DMS153 treated with DMSO at 0.1 percent for 48 hours (cell line): ENCODE measurements around the gene MID1.

Source experiments
- DNase-seq: peaks from one replicate; lab custom pipeline; 2025; ENCODE audit not compliant: unreplicated experiment; lab: John Stamatoyannopoulos, UW

MID1 gene

DNA sequence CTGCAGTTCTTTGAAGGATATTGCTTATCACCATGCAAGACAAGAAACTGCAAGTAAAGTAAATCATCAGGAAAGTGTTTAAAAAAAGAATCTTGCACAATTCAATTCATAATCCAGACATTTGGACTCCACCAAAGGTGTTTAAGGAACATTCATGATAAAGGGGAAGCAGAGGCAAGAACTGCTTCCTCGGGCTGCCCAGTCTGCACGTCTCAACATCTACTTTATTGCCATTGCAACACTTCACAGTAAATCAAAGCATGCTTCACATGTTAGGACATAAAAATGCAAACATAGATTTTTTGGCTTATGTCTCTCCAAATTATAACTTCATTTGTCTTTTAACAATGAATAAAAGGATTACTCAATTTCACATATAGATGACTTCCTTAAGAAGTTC is 42.5 kb downstream of the MID1 start:
- DNase-seq: no peak

DNA sequence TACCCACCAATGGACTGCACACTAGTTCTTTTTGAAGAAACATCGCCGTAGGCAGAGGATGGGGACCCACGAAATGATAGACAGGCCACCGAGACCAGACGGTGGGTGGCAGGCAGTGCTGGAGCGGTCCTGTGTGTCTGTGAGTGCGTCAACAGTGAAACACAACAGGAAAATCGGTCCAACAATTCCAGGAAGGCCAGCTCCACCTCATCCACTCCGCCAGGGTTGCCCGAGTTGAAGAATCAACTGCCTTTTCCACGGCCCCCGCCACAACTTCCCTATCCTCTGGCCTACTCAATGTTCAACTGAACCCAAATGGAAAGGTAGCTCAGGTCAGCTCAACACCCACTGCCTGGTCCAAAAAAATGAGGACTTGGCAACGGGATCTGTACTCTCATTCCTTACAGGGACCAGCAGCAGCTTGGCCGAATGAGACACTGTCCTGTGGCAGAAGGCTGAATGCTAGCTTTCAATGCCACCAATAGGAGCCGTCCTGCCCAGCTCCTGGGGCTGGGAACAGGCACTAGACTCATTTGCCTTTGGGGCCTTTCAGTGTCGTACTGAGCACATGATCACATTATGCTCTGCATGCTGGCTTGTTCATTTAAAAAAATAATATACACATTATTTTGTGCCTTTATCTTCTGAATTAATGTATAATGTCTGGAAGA is 43.5 kb downstream of the MID1 start:
- DNase-seq: no peak

DNA sequence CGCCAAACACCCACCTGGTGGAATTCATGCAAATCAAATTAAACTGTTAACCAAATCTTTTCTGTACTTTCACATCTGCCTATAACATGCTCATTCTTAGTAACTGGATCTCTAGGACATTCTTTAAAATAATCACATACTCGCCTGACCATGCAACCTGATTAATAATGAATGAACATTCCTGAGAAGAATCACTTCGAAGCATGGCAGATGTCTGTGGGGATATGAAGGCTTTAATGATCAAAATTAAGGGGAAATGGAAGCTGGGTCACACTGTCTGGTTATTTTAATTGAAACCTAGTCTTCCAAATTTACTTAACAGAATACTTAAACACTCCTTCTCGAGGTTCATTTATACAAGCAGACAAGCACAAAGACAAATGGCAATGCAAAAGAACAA is 44.2 kb downstream of the MID1 start:
- no peak for DNase-seq

DNA sequence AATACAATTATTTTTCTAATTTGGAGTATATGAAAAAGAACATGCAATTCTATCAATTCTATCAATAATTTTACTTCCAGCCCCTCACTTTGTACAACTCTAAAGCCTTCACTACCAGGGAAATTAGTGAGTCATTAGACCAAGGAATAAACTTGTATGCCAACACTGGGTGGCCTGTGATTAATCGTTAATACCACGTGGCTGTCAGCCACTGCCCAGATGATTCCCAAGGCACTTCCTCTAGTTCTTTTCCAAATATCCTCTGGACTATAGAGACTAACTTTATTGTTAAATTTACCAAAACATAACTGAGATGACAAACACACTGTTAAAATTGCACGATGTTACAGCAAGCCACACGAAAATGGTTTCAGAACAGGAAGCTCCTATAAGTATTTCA is 45.7 kb downstream of the MID1 start:
- no peak for DNase-seq

DNA sequence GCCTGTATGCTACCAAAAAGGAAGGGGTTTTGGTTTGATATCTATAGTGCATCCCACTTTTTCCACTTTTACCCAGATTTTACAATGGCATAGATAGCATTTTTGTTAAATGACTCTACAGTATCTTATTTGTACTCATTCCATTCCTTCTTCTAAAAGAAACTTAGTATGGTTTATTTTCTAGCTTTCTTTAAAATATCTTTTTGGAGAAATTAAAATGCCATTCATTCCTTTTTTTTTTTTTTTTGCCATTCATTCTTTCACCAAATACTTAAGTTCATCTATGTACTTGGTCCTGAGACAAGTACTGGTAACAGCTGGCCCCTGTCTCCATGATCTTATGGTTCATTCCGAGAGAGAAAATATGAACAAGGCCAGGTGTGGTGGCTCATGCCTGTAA is 49.1 kb downstream of the MID1 start:
- no peak for DNase-seq

DNA sequence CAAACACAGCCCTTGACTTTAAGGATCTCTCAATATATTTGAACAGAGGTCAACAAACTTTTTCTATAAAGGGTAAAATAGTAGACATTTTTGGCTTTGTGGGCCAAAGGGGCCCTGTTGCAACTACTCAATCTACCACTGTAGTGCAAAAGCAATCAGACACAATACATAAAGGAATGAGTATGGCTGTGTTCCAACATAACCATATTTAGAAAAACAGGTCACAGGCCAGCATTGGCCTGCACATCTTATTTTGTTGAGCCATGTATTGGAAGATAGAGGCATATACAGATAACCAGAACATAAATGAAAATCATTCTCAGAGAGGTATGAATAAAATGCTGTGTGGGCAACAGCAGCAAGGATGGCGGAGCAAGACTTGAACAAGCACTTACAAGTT is 49.8 kb downstream of the MID1 start:
- DNase-seq: no peak

DNA sequence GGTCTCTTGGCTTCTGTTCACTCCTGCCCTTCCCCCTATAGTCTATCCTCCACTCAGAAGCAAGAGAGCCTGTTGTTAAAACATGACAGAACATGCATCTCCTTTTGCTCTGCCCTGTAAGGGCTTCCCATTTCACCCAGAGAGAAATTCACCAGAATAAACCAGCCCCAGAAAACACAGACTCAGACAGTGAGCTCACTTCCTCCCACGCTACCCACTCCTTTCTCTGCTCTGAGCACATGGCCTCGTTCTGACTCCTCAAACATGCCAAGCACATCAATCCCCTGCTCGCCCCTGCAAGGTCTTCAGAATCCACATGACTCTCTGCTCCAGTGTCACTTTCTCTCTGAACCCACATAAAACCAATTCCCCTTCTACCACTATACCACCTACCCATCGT is 50.4 kb downstream of the MID1 start:
- DNase-seq: no peak

DNA sequence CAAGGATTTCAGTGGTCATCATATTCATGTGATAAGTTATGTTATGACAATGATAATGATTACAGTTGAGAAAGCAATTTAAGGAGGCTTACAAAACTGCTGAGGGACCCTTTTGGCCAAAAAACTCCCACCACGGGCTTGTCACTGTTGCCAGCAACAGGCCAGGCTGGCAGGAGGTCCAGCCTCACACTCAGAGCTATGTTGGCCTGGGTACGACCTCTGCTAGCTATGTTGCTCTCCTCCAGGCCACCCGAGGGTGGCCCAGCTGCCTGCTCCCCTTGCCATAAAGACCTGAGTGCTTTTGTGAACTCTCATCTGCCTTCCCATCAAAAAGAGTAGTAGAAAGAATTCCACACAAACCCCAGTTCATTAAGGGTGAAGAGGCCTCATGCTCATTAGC is 52.0 kb downstream of the MID1 start:
- DNase-seq: no peak

DNA sequence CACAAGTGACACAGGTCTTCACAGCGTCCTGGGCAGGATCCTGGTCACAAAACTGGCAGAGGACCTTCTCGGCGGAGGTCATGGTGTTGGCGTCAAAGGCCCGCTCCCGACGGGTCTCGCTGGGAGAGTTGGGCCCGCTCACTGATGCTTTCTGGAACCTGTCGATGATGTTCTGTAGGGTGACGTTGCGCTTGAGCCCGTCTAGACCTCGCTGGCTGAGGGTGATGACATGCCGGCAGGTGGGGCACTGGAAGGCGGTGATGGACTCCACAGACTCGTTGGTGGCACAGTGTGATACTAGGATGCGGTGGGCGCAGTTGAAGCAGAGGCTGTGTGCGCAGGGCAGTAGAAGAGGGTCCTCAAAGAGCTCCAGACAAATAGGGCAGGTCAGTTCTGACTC is 53.2 kb downstream of the MID1 start:
- no peak for DNase-seq

DNA sequence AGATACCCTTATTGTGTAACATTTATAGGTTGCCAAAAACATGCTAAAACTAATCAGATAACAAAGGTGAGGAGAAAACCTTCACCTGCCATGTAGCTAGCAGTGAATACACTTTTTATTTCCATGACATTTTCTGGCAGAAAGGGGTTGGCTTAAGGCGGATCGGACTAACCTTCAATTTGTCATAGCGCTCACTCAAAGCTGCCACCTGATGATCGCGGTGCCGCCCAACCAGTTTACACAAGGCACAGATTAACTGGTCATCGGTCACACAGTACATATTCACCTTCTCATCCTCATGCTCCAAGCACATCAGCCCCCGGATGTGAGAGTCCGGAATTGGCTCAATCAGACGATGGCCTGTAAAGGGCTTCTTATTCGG is 53.7 kb downstream of the MID1 start:
- DNase-seq: no peak

DNA sequence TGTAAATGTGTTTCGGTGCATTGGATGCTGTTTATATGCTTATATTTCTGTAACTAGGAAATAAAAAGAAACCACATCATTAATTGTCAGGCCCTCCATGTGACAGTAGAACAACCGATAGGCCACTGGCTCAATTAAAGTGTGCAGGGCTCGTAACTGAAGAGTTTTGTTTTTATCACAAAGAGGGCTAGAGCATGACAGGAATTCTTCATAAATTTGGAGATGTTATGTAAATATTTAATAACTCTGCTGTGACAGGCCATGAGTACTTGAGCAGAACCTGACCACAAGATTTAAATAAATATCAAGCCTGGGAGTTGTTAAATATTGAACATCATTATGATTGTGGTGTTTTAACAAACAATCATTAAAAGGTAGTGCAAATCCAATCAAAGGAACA is 55.9 kb downstream of the MID1 start:
- peak; percentile 13 for DNase-seq

DNA sequence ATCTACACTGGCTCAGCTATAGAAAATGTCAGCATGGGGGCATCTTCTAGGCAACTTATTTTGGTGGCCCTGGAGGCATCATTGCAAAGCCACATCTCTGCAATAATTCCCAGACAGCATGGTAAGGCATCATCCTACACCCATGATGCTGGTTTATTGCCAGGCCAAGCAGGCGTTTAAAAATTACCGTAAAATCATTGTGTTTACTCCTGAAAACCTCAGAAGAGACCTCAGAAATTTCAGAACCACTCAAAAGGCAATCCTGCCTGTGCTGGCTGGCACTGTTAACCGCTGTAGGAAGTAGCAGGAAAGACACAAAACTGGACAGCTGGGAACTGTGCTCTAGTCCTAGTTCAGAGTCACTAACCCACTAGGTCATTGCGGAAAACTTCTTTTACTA is 63.2 kb downstream of the MID1 start:
- DNase-seq: no peak

DNA sequence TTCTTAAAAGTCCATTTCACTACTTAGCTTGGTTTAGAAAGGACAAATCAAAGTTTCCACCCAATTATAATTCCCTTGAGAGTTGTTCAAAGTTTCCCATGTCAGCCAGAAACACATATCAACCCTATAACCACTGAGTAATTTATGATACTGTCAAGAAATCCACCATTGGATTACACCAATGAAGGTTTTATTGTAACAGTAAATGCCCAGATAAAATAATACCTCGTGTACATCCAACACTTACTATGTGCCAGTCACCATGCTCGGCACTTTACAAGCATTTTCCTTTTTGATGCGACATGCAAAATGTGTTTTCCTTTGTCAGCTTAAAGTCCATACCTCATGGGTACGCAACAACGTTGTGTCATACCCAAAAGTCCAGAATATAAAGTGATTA is 64.0 kb downstream of the MID1 start:
- no peak for DNase-seq

DNA sequence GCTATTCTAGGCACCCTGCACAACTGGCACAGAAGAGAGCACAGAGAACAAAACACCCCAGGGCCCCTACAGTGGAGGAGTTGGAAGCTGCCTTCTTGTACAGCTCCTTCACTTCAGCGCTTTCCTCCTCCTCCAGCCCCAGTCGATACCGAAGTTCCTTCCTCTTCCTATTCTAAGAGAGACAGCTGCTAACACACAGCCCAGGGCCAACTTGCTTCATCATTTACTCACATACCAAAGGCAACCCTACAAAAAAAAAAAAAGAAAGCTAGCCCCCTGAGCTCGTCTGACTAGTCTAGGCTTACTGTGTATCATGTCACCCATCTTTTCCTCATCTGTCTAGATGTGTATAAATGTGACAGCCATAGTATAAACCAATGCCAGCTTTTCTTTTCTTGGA is 64.5 kb downstream of the MID1 start:
- DNase-seq: no peak

DNA sequence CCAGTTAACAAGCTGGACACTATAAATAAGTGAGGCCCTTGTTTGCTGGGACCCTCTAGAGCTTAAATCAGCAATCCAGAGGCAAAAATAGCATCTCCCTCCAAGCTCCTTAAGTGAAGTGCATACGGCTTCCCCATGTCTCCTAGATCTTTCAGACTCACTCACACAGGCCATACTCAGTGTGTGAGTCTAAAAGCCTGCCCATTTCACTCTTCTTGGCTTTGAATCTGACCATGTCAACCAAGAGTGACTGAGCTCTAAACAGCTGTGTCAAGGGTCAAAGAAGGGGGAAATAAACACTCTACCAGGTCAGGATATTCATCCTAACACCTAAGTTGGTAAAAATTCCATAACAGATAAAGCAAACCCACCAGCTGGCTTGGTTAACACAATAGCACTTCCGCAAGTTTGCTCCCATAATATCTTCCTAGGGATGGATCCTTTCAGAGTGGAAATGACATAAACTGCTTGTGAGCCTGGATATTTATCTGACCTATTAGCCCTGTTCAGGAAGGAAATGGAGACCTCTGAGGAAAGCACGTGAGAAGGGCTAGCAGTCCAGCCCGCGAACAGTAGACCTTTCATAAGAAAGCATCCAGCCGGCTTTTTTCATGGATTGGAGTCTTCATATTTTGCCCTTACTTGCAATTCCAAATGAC is 65.6 kb downstream of the MID1 start:
- no peak for DNase-seq

DNA sequence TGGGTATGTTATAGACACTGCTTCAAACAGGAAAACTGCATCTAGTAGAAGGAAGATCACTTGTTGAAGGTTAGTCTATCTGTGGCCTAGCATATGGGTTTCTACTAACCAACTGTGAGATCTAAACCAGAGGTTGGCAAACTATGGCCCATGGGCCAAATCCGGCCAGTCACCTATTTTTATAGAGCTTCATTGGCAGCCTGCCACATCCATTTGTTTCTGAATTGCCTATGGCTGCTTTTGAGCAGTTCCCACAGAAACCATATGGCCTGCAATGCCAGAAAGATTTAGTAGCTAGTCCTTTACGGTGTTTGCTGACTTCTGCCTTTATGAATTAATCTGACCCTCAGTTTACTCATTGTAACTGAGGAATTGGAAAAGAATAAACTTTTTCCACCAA is 71.1 kb downstream of the MID1 start:
- DNase-seq: peak; percentile 6

DNA sequence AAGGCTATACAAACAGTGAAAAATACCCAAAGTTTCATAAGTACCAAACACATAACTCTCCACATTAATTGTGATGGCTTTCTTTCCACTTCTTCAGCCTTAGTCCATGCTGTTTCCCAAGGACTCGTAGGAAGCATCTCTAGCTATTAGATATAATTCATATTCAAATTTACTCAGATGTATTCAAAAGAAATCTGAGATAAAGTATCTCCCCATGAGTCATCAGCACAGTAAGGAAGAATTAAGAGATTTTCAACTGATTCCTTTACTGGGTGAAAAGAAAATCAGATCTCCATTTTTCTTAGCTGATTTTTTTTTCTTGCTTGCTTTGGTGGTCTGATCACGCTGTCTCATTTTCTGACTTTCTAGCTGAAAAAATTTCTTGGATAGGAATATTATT is 71.7 kb downstream of the MID1 start:
- no peak for DNase-seq

DNA sequence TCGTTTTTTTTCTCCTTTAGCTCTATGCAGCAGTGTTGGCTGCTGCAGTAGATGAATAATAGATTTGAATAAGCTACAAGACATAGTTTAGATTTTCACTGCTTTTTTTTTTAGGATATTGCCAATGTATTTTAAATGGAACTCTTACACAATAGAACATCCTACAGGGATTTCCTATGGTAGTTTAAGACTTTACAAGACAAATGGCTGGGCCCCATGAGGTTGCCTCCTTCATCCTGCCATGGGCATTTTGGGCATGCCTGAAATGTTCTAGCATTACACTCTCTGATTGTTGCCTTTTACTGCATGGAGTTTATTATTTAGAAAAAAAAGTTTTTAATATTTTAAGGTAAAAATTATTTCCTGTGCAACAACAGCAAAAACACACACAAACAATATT is 74.5 kb downstream of the MID1 start:
- no peak for DNase-seq

DNA sequence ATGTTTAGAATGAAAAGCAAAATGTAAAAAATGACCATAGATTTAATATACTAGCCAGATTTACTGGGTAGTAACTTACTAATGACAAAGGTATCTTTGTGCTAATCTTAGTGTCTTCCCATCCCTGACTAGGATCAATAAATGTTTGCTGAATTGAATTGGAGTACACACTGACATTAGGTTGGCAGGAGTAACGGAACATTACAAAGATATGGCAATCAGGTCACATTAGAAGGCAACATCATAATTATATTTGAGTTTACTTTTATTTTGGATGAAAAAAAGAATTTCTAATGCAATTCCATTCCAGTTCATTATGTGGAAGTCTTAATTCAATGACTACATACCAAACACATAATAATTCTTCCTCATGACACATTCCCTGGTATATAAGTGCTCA is 77.8 kb downstream of the MID1 start:
- DNase-seq: no peak

DNA sequence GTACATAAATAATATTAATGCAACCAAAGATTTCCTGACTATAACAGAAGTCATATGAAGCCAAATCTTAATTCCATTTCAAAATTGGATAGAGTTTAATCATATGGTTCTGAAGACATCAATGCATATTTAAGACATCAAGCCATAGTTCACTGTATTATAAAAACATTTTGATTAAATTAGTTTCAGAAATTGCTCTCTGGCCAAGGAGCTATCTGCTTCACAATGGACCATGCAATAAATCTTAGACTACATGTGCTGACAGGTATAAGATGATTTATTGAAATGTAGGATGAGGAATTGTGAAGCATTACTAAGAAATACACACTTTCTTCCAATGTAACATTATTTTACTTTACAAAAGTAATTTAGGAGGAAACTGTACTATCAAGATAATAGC is 81.6 kb downstream of the MID1 start:
- no peak for DNase-seq

DNA sequence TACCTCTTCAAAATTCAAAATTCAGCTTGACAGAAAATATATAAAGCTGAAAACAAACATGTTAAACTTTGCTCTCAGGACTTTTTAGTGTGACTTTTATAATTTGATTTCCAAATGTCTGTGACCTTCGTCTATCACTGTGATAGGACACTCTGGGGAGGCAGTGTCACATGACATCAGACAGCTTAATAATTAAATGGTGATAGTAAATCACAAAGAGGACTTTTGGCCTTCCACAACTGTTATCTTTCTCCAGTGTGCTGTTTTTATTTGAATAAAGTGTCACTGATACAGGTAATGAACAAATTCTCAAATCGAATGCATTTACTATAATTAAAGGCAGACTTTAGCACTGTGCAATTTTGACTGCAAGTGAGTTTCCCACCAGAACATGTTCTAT is 83.1 kb downstream of the MID1 start:
- no peak for DNase-seq

DNA sequence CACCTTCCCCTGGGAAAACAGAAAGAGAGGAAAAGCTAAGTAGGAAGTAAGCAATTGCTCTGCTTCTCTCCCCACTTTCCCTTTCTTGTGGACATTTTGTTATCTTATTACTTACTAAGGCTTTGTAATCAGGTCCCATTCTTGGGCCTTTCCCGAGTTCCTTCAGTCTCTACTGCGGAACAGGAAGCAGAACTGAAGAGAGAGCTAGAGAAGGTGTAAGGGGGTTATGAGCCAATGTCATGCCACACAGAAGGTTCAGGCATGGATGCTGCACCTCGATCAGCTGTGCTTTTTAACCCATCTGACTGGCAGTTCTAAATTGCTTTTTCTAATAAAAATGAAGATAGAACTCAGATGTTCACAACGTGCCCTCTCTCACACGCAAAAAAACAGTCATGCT is 83.6 kb downstream of the MID1 start:
- DNase-seq: no peak

DNA sequence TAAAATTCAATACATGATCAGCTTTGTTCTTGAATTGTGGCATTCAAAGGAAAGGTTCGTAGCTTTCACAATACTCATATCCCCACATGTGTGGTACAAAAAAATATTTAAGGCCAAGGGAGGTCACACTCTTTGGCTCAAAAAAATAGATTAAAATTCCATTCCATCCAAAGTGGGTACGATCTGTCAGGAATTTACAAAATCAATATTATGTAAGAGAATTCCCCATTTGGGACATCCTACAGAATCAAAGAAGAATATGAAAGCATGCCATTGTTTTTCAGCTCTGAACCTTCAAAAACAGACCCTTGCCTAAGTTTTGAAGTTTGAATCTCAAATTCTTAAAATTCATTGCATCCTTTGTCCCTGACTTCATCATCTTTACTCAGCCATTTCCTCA is 85.8 kb downstream of the MID1 start:
- no peak for DNase-seq
